ENCODE data around the gene USP6NL.

The USP6NL gene

GRCh38 chr10:11588873-11589574, 22.4 kb downstream of the USP6NL start:
- DNase-seq = no peak

- peak; percentile 62 for DNase-seq
These were observed 23.7 kb downstream of the USP6NL start for GRCh38 chr10:11587722-11588259.

GRCh38 chr10:11586170-11586569, 25.3 kb downstream of the USP6NL start:
- no peak for DNase-seq

- DNase-seq = no peak
These were observed 30.2 kb downstream of the USP6NL start for GRCh38 chr10:11581213-11581612.

- no peak for DNase-seq
These were observed 31.6 kb downstream of the USP6NL start for GRCh38 chr10:11579885-11580284.

GRCh38 chr10:11578802-11579255, 32.6 kb downstream of the USP6NL start:
- no peak for DNase-seq

GRCh38 chr10:11576092-11576809, 35.2 kb downstream of the USP6NL start:
- no peak for DNase-seq

GRCh38 chr10:11573497-11573896, 38.0 kb downstream of the USP6NL start:
- no peak for DNase-seq

GRCh38 chr10:11570751-11571150, 40.7 kb downstream of the USP6NL start:
- no peak for DNase-seq

GRCh38 chr10:11569471-11569870, 42.0 kb downstream of the USP6NL start:
- DNase-seq = no peak

- no peak for DNase-seq
These were observed 42.9 kb downstream of the USP6NL start for GRCh38 chr10:11568578-11568977.

- no peak for DNase-seq
These were observed 46.7 kb downstream of the USP6NL start for GRCh38 chr10:11564741-11565140.

GRCh38 chr10:11563936-11564335, 47.5 kb downstream of the USP6NL start:
- DNase-seq = peak; percentile 35

- DNase-seq = no peak
These were observed 48.6 kb downstream of the USP6NL start for GRCh38 chr10:11562888-11563287.

- DNase-seq = no peak
These were observed 51.3 kb downstream of the USP6NL start for GRCh38 chr10:11560076-11560709.

- DNase-seq = no peak
These were observed 53.5 kb downstream of the USP6NL start for GRCh38 chr10:11557967-11558366.

- no peak for DNase-seq
These were observed 53.9 kb downstream of the USP6NL start for GRCh38 chr10:11557513-11557912.

- no peak for DNase-seq
These were observed 55.9 kb downstream of the USP6NL start for GRCh38 chr10:11555556-11555955.

GRCh38 chr10:11553773-11554381, 57.6 kb downstream of the USP6NL start:
- DNase-seq = no peak

GRCh38 chr10:11551916-11552602, 59.4 kb downstream of the USP6NL start:
- DNase-seq = no peak

GRCh38 chr10:11551104-11551503, 60.3 kb downstream of the USP6NL start:
- no peak for DNase-seq

GRCh38 chr10:11548768-11549099, 62.7 kb downstream of the USP6NL start:
- no peak for DNase-seq

All from NCI-H2171 treated with DMSO at 0.1 percent for 48 hours (cell line).